ENCODE measurements around the gene ZNF442. TPM values are rescaled to one million over a fixed set of nuclear protein-coding genes. Genes with fewer than 3 reads are reported as not detected.
A peak's percentile ranks its signal among the peaks of the same experiment; 100 is the strongest.
"Not testable (repeated sequence)": the region's sequence is repeated elsewhere in the genome, so short reads cannot be mapped to it uniquely, and the experiment has no call there.

ZNF442 gene
- total RNA-seq, 2 experiments from 2014 or later = 0.52 to 0.67 TPM

GRCh38 chr19:12318782-12319413 is 46.6 kb downstream of the ZNF442 start:
- Histone ChIP-seq H3K36me3 (ENCODE audit: insufficient read depth, low read length) (peaks cover 51% of the 10 kb centered on the region), H3K9me3 (ENCODE audit: control insufficient read depth in 1 of 2, insufficient read depth in 1 of 2, low read length in 2 of 2) (peaks cover 26 to 37% of the 10 kb centered on the region in 2 experiments), H3K4me1 (ENCODE audit: insufficient read depth, low read length) (no peaks in the 10 kb centered on the region), H3K27ac (ENCODE audit: low read depth in 1 of 2, low read length in 2 of 2) (no peak overlapping the region), H3K27me3 (ENCODE audit: control insufficient read depth in 1 of 2, insufficient read depth in 2 of 2, low read length in 2 of 2) (no peaks in the 10 kb centered on the region), H3K4me3 (ENCODE audit: low read length) (no peak overlapping the region)
- Mint-ChIP-seq H3K4me3 (no peak overlapping the region), H3K27ac (no peak overlapping the region), H3K27me3 (no peaks in the 10 kb centered on the region), H3K9me3 (peaks cover 22% of the 10 kb centered on the region), H3K36me3 (ENCODE audit: low read depth) (peaks cover 85% of the 10 kb centered on the region), H3K4me1 (ENCODE audit: low read depth) (peaks cover 5% of the 10 kb centered on the region)
- ChIA-PET CTCF (no interaction called here), POLR2A (no interaction called here)
- TF ChIP-seq CTCF (IDR thresholded peaks at IDR 0.05) = no peak
- DNase-seq = no peak
- ATAC-seq (ENCODE audit: poor library complexity) = no peak
- intact Hi-C loops (cut with DNase I, micrococcal nuclease) = no loop called here

GRCh38 chr19:12314553-12314952 is 50.9 kb downstream of the ZNF442 start:
- ATAC-seq (ENCODE audit: poor library complexity) = no peak
- H3K4me3 Mint-ChIP-seq = no peak overlapping the region

GRCh38 chr19:12308891-12309290 is 56.6 kb downstream of the ZNF442 start:
- H3K27me3 ChIP-seq (ENCODE audit: control insufficient read depth in 1 of 2, insufficient read depth in 2 of 2, low read length in 2 of 2); H3K4me3 Mint-ChIP-seq; intact Hi-C loops (cut with DNase I, micrococcal nuclease); ATAC-seq (ENCODE audit: poor library complexity); CTCF ChIA-PET; H3K36me3 ChIP-seq (ENCODE audit: insufficient read depth, low read length); H3K4me1 Mint-ChIP-seq (ENCODE audit: low read depth); H3K4me3 ChIP-seq (ENCODE audit: low read length); DNase-seq; H3K27ac ChIP-seq (ENCODE audit: low read depth in 1 of 2, low read length in 2 of 2); H3K4me1 ChIP-seq (ENCODE audit: insufficient read depth, low read length); H3K9me3 ChIP-seq (ENCODE audit: control insufficient read depth in 1 of 2, insufficient read depth in 1 of 2, low read length in 2 of 2); H3K9me3 Mint-ChIP-seq; H3K27ac Mint-ChIP-seq; H3K27me3 Mint-ChIP-seq; POLR2A ChIA-PET: not testable (repeated sequence)
- peaks cover 14% of the 10 kb centered on the region for H3K36me3 Mint-ChIP-seq (ENCODE audit: low read depth)

More at GRCh38 chr19:12314553-12314952, 50.9 kb downstream of the ZNF442 start:
- H3K27me3 ChIP-seq (ENCODE audit: control insufficient read depth in 1 of 2, insufficient read depth in 2 of 2, low read length in 2 of 2) = no peaks in the 10 kb centered on the region
- H3K4me1 ChIP-seq (ENCODE audit: insufficient read depth, low read length) = no peaks in the 10 kb centered on the region
- Mint-ChIP-seq H3K36me3 (ENCODE audit: low read depth) (peaks cover 50% of the 10 kb centered on the region), H3K9me3 (peaks cover 12% of the 10 kb centered on the region), H3K4me1 (ENCODE audit: low read depth) (peaks cover 5% of the 10 kb centered on the region), H3K27ac (no peak overlapping the region), H3K27me3 (no peaks in the 10 kb centered on the region)
- TF ChIP-seq CTCF (IDR thresholded peaks at IDR 0.05) = no peak
- peaks cover 18 to 22% of the 10 kb centered on the region in 2 experiments for H3K9me3 ChIP-seq (ENCODE audit: control insufficient read depth in 1 of 2, insufficient read depth in 1 of 2, low read length in 2 of 2)
- H3K36me3 ChIP-seq (ENCODE audit: insufficient read depth, low read length) = peaks cover 17% of the 10 kb centered on the region
- no peak overlapping the region for H3K4me3 ChIP-seq (ENCODE audit: low read length)
- intact Hi-C loops (cut with DNase I, micrococcal nuclease) = no loop called here
- POLR2A ChIA-PET = no interaction called here
- no peak overlapping the region for H3K27ac ChIP-seq (ENCODE audit: low read depth in 1 of 2, low read length in 2 of 2)
- peak in 1 of 14 experiments; percentile 21 for DNase-seq
- CTCF ChIA-PET = interaction anchor here (0.9 kb wide), 1 partner anchor 181 kb away, joined by 3 read pairs; no protein-coding TSS in a partner anchor

Other genes starting within 250 kb of the ZNF442 start
- gene ZNF20, start 225.3 kb downstream of the ZNF442 start, total RNA-seq = 1 to 10 TPM; 1.0 to 1.2 TPM
- gene ZNF625, start 208.9 kb downstream of the ZNF442 start, total RNA-seq = under 1 TPM; 0.56 to 0.85 TPM
- 10 to 100 TPM; 40.5 to 45.6 TPM for gene ZNF136, start 202.6 kb downstream of the ZNF442 start, total RNA-seq
- 10 to 100 TPM; 30.4 to 31.4 TPM for gene ZNF44, start 70.8 kb downstream of the ZNF442 start, total RNA-seq
- 1 to 10 TPM; 4.5 to 5.1 TPM for gene ZNF563, start 32.0 kb downstream of the ZNF442 start, total RNA-seq
- gene ZNF799, start 35.6 kb upstream of the ZNF442 start, total RNA-seq = 1 to 10 TPM; 1.1 to 1.6 TPM
- 1 to 10 TPM; 1.8 to 2.0 TPM for gene ZNF443, start 75.3 kb upstream of the ZNF442 start, total RNA-seq
- 1 to 10 TPM; 3.5 to 3.7 TPM for gene ZNF709, start 119.1 kb upstream of the ZNF442 start, total RNA-seq
- 10 to 100 TPM; 17.3 to 18.0 TPM for gene ZNF564, start 185.8 kb upstream of the ZNF442 start, total RNA-seq
- 1 to 10 TPM; 6.2 to 7.1 TPM for gene ZNF490, start 245.1 kb upstream of the ZNF442 start, total RNA-seq
- gene ZNF791, start 245.2 kb upstream of the ZNF442 start, total RNA-seq = 100 to 1,000 TPM; 102 to 103 TPM

Data from CD4-positive, alpha-beta T cell (primary cell).